ENCODE results near the gene HRK. TPM values are rescaled to one million over a fixed set of nuclear protein-coding genes. Genes with fewer than 3 reads are reported as not detected.

Gene HRK
- total RNA-seq, 1 experiment from 2014 or later, result 0.44 TPM

GRCh38 chr12:116915326-116915725 lies 34.1 kb upstream of the HRK start:
- CTCF ChIA-PET, result interaction anchor here (0.6 kb wide), 1 partner anchor 159 kb away, joined by 4 read pairs; no protein-coding TSS in a partner anchor
- BruUV-seq (replicated peaks), result no TSS peak

DNA sequence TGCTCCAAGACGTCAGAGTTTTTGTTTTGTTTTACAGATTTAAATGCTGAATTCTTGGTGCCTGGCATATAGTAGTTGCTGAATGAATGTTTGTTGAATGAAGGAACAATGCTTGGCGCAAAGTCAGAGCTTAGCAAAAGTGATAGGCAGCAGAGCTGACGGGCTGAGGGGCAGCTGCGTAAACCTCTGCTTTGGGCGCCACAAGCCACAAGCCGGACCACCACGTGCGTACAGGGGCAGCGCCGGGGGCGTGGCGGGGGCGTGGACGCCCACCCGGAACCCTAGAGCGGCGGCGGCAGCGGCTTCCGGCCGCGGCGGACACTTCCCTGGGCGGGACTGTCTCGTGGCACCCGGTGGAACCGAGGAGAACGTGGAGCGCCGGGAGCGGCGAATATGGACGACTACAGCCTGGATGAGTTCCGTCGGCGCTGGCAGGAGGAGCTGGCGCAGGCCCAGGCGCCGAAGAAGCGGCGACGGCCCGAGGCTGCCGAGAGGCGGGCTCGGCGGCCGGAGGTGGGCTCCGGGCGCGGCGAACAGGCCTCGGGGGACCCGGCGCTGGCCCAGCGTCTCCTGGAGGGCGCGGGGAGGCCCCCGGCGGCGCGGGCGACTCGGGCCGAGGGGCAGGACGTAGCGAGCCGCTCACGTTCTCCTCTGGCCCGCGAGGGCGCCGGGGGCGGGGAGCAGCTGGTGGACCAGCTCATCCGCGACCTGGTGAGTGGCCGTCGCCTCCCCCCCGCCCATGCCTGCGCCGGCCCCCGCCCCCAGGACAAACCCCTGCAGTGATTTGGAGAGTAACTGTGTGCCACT lies 29.6 kb upstream of the HRK start, which contains the start of gene FBXW8:
TSS of gene FBXW8 (plus strand) at position 306 of the 807 bp plus-strand sequence. CDS start at position 394, 88 bp downstream.
- Histone ChIP-seq H3K4me3 (ENCODE audit: low read depth in 2 of 2, low read length in 2 of 2) (peak within 1 kb of the TSS; percentile 76 to 82), H3K27me3 (ENCODE audit: control insufficient read depth, insufficient read depth, low read length) (no peaks in the 10 kb centered on the region), H3K9me3 (ENCODE audit: control insufficient read depth, insufficient read depth, low read depth, low read length) (no peaks in the 10 kb centered on the region), H3K27ac (ENCODE audit: low read length) (peak within 1 kb of the TSS; percentile 93), H3K4me1 (ENCODE audit: control insufficient read depth, insufficient read depth, low read length) (peaks cover 7% of the 10 kb centered on the region), H3K36me3 (ENCODE audit: control insufficient read depth, insufficient read depth, low read length) (no peaks in the 10 kb centered on the region; the same call in 1 of the 2 replicates)
- POLR2A ChIA-PET, result interaction anchor here (0.5 to 0.7 kb wide), 4 partner anchors 38 to 954 kb away, joined by 4 to 5 read pairs (median 5); no protein-coding TSS in a partner anchor
- DNase-seq (ENCODE audit: low read depth, low spot score) (no peak), ATAC-seq (peak; percentile 99)
- intact Hi-C loops (cut with micrococcal nuclease; ENCODE audit: unreplicated experiment) (no loop called here), in situ Hi-C loops (cut with HindIII; ENCODE audit: low pct_unique_long_range_greater_than_20kb, low sequenced_read_pairs) (no loop called here)
- no TSS peak for BruUV-seq (replicated peaks)
- CTCF ChIA-PET, result interaction anchor here (0.6 kb wide), 1 partner anchor 225 kb away, joined by 3 read pairs; no protein-coding TSS in a partner anchor
- TF ChIP-seq, protein P1, sequence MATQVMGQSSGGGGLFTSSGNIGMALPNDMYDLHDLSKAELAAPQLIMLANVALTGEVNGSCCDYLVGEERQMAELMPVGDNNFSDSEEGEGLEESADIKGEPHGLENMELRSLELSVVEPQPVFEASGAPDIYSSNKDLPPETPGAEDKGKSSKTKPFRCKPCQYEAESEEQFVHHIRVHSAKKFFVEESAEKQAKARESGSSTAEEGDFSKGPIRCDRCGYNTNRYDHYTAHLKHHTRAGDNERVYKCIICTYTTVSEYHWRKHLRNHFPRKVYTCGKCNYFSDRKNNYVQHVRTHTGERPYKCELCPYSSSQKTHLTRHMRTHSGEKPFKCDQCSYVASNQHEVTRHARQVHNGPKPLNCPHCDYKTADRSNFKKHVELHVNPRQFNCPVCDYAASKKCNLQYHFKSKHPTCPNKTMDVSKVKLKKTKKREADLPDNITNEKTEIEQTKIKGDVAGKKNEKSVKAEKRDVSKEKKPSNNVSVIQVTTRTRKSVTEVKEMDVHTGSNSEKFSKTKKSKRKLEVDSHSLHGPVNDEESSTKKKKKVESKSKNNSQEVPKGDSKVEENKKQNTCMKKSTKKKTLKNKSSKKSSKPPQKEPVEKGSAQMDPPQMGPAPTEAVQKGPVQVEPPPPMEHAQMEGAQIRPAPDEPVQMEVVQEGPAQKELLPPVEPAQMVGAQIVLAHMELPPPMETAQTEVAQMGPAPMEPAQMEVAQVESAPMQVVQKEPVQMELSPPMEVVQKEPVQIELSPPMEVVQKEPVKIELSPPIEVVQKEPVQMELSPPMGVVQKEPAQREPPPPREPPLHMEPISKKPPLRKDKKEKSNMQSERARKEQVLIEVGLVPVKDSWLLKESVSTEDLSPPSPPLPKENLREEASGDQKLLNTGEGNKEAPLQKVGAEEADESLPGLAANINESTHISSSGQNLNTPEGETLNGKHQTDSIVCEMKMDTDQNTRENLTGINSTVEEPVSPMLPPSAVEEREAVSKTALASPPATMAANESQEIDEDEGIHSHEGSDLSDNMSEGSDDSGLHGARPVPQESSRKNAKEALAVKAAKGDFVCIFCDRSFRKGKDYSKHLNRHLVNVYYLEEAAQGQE (IDR thresholded peaks at IDR 0.05; ENCODE audit: insufficient read depth in 1 of 2, low read depth in 2 of 2, low read length in 1 of 2), result 0 out of 4 replicates have a peak, but pooled peaks of 1 of the 2 experiments have one; percentile 44
- TF ChIP-seq SIN3A (IDR thresholded peaks at IDR 0.05; ENCODE audit: borderline replicate concordance, insufficient read depth, low read depth, low read length), result peak; percentile 94; the same call in 1 of the 2 replicates
- no peak for TF ChIP-seq TCF7L2 (IDR thresholded peaks at IDR 0.05; ENCODE audit: low read depth, low read length)
- TF ChIP-seq CTCF (IDR thresholded peaks at IDR 0.05), result no peak
- peak; percentile 76 for TF ChIP-seq POLR2AphosphoS5 (IDR thresholded peaks at IDR 0.05; ENCODE audit: low read depth, low read length)

More at GRCh38 chr12:116915326-116915725, 34.1 kb upstream of the HRK start:
- ATAC-seq, result no peak
- no peak overlapping the region for H3K27ac ChIP-seq (ENCODE audit: low read length)
- TF ChIP-seq POLR2AphosphoS5 (IDR thresholded peaks at IDR 0.05; ENCODE audit: low read depth, low read length), result no peak
- TF ChIP-seq TCF7L2 (IDR thresholded peaks at IDR 0.05; ENCODE audit: low read depth, low read length), result no peak
- TF ChIP-seq, protein P1 (IDR thresholded peaks at IDR 0.05; ENCODE audit: insufficient read depth in 1 of 2, low read depth in 2 of 2, low read length in 1 of 2), result no peak
- no peak for TF ChIP-seq SIN3A (IDR thresholded peaks at IDR 0.05; ENCODE audit: borderline replicate concordance, insufficient read depth, low read depth, low read length)
- no peak for DNase-seq (ENCODE audit: low read depth, low spot score)
- no peak overlapping the region for H3K4me3 ChIP-seq (ENCODE audit: low read depth in 2 of 2, low read length in 2 of 2)
- H3K27me3 ChIP-seq (ENCODE audit: control insufficient read depth, insufficient read depth, low read length), result no peaks in the 10 kb centered on the region
- no peaks in the 10 kb centered on the region for H3K9me3 ChIP-seq (ENCODE audit: control insufficient read depth, insufficient read depth, low read depth, low read length)
- in situ Hi-C loops (cut with HindIII; ENCODE audit: low pct_unique_long_range_greater_than_20kb, low sequenced_read_pairs) (no loop called here), intact Hi-C loops (cut with micrococcal nuclease; ENCODE audit: unreplicated experiment) (no loop called here)
- peaks cover 14% of the 10 kb centered on the region for H3K4me1 ChIP-seq (ENCODE audit: control insufficient read depth, insufficient read depth, low read length)
- POLR2A ChIA-PET, result no interaction called here
- no peaks in the 10 kb centered on the region; the same call in 1 of the 2 replicates for H3K36me3 ChIP-seq (ENCODE audit: control insufficient read depth, insufficient read depth, low read length)
